ENCODE data around the gene PIR. TPM values are rescaled to one million over a fixed set of nuclear protein-coding genes. Genes with fewer than 3 reads are reported as not detected.

Gene PIR
- total and polyA plus RNA-seq, 2 of the 8 experiments (the other 6 are each of a cell fraction or from before 2014, with no cell fraction given), result 6.4 to 10.3 TPM

DNA sequence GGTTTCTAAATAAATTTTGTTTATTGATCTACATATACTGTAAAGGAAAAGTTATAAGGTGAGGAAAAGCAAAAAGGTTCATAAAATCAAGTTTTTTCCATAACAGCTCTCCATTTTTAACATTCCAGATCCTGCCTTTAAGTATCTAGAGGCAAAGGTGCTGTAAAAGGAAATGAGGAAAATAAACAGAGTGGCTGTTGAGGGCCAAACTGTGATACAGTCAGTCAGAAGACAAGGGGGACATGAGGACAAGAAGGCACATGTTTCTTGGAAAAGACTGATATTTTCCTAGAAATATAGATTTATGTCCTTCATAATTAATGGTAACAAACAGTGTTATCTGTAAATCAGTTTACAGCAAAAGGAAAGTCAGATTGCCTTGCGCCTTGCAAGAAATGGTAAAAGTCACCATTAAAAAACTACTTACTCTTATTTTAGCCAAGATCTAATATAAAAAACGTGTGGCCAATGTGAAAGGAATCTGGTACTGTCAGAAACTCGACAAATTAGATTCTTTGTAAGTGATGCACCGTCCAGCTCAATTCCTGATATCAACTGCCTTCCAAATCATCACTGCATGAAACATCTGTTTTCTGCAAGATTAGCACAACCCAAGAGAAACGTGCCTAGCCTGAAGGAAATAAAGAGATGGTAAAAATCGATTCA, 75.0 kb downstream of the PIR start (continued):
- TF ChIP-seq, protein P1, sequence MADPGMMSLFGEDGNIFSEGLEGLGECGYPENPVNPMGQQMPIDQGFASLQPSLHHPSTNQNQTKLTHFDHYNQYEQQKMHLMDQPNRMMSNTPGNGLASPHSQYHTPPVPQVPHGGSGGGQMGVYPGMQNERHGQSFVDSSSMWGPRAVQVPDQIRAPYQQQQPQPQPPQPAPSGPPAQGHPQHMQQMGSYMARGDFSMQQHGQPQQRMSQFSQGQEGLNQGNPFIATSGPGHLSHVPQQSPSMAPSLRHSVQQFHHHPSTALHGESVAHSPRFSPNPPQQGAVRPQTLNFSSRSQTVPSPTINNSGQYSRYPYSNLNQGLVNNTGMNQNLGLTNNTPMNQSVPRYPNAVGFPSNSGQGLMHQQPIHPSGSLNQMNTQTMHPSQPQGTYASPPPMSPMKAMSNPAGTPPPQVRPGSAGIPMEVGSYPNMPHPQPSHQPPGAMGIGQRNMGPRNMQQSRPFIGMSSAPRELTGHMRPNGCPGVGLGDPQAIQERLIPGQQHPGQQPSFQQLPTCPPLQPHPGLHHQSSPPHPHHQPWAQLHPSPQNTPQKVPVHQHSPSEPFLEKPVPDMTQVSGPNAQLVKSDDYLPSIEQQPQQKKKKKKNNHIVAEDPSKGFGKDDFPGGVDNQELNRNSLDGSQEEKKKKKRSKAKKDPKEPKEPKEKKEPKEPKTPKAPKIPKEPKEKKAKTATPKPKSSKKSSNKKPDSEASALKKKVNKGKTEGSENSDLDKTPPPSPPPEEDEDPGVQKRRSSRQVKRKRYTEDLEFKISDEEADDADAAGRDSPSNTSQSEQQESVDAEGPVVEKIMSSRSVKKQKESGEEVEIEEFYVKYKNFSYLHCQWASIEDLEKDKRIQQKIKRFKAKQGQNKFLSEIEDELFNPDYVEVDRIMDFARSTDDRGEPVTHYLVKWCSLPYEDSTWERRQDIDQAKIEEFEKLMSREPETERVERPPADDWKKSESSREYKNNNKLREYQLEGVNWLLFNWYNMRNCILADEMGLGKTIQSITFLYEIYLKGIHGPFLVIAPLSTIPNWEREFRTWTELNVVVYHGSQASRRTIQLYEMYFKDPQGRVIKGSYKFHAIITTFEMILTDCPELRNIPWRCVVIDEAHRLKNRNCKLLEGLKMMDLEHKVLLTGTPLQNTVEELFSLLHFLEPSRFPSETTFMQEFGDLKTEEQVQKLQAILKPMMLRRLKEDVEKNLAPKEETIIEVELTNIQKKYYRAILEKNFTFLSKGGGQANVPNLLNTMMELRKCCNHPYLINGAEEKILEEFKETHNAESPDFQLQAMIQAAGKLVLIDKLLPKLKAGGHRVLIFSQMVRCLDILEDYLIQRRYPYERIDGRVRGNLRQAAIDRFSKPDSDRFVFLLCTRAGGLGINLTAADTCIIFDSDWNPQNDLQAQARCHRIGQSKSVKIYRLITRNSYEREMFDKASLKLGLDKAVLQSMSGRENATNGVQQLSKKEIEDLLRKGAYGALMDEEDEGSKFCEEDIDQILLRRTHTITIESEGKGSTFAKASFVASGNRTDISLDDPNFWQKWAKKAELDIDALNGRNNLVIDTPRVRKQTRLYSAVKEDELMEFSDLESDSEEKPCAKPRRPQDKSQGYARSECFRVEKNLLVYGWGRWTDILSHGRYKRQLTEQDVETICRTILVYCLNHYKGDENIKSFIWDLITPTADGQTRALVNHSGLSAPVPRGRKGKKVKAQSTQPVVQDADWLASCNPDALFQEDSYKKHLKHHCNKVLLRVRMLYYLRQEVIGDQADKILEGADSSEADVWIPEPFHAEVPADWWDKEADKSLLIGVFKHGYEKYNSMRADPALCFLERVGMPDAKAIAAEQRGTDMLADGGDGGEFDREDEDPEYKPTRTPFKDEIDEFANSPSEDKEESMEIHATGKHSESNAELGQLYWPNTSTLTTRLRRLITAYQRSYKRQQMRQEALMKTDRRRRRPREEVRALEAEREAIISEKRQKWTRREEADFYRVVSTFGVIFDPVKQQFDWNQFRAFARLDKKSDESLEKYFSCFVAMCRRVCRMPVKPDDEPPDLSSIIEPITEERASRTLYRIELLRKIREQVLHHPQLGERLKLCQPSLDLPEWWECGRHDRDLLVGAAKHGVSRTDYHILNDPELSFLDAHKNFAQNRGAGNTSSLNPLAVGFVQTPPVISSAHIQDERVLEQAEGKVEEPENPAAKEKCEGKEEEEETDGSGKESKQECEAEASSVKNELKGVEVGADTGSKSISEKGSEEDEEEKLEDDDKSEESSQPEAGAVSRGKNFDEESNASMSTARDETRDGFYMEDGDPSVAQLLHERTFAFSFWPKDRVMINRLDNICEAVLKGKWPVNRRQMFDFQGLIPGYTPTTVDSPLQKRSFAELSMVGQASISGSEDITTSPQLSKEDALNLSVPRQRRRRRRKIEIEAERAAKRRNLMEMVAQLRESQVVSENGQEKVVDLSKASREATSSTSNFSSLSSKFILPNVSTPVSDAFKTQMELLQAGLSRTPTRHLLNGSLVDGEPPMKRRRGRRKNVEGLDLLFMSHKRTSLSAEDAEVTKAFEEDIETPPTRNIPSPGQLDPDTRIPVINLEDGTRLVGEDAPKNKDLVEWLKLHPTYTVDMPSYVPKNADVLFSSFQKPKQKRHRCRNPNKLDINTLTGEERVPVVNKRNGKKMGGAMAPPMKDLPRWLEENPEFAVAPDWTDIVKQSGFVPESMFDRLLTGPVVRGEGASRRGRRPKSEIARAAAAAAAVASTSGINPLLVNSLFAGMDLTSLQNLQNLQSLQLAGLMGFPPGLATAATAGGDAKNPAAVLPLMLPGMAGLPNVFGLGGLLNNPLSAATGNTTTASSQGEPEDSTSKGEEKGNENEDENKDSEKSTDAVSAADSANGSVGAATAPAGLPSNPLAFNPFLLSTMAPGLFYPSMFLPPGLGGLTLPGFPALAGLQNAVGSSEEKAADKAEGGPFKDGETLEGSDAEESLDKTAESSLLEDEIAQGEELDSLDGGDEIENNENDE (IDR thresholded peaks at IDR 0.05; ENCODE audit: insufficient replicate concordance, low read length), result no peak

All from H1 (cell line).